ENCODE measurements around the gene LYL1. TPM values are rescaled to one million over a fixed set of nuclear protein-coding genes. Genes with fewer than 3 reads are reported as not detected.

The LYL1 gene
- total RNA-seq, 1 experiment from 2014 or later: 0.63 TPM

DNA sequence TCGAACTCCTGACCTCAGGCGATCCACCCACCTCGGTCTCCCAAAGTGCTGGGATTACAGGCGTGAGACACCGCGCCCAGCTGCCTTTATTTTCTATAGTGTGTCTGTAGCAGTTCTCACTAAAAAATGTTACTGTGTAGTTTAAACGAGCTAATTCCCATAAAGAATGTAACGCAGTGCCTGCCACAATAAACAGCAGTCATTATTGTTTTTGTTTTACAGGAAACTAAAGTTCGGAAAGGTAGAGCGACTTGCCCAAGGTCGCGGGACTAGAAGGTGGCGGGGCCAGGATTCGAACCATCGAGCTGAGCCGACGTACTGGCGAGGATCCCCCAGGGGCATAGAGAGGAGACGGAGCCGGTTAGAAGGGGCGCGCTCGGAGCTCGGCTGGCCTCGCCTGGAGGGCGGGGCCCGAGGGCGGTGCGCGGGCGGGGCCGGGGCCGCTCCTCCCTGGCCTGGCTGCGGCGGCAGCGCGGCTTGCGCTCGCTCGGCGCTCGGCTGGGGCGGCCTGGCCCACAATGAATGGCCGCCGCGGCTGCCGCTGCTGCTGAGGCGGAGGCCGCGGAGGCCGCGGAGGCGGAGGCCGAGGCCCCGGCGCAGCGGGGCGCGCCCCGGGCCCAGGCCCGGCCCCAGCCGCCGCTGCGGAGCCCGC, 15.2 kb upstream of the LYL1 start, which contains the start of gene NACC1:
Gene NACC1 (plus strand): TSS at position 493 of the 652 bp plus-strand sequence. CDS start 16,944 bp downstream, outside the sequence.
- Histone ChIP-seq H3K27ac (ENCODE audit: insufficient read length, low read depth, low read length) (no peak within 1 kb of the TSS), H3K4me2 (ENCODE audit: insufficient read depth, insufficient read length, low read length) (peak within 1 kb of the TSS; percentile 69), H2BK15ac (ENCODE audit: low read depth, low read length) (no peak within 1 kb of the TSS), H2BK12ac (ENCODE audit: insufficient read length, low read depth, low read length) (peak within 1 kb of the TSS; percentile 53), H2BK5ac (ENCODE audit: insufficient read length, low read length) (no peak within 1 kb of the TSS), H3K56ac (ENCODE audit: insufficient read length, low read depth, low read length) (no peak within 1 kb of the TSS), H3T11ph (ENCODE audit: low read length) (no peak within 1 kb of the TSS), H3K4me1 (ENCODE audit: insufficient read depth, low read length) (peaks cover 11% of the 10 kb centered on the region; the same call in 1 of the 2 replicates), H4K5ac (ENCODE audit: insufficient read length, low read depth, low read length) (no peak within 1 kb of the TSS), H3K14ac (ENCODE audit: insufficient read depth, low read length) (peak within 1 kb of the TSS; percentile 94), H3K27me3 (ENCODE audit: insufficient read depth, low read length) (no peaks in the 10 kb centered on the region), H3K4ac (ENCODE audit: low read depth, low read length) (no peak within 1 kb of the TSS; the same call in 1 of the 2 replicates), H3K23me2 (ENCODE audit: insufficient read length, low read depth, low read length, poor library complexity, severe bottlenecking) (peaks cover 11% of the 10 kb centered on the region), H2BK20ac (ENCODE audit: low read depth, low read length, poor library complexity, severe bottlenecking) (no peak within 1 kb of the TSS), H2AFZ (ENCODE audit: low read length) (no peak within 1 kb of the TSS), H4K8ac (replicated peaks; ENCODE audit: insufficient read length, low read depth, low read length) (no peak within 1 kb of the TSS), H3K9ac (ENCODE audit: extremely low read depth, insufficient read length, low read length) (peak within 1 kb of the TSS; percentile 84), H4K91ac (ENCODE audit: insufficient read length, low read depth, low read length) (no peak within 1 kb of the TSS), H3K23ac (ENCODE audit: insufficient read length, low read depth, low read length) (no peak within 1 kb of the TSS), H2BK120ac (ENCODE audit: low read depth, low read length, poor library complexity, severe bottlenecking) (no peak within 1 kb of the TSS), H3K18ac (ENCODE audit: insufficient read length, low read depth, low read length) (peak within 1 kb of the TSS; percentile 94), H2AK5ac (ENCODE audit: insufficient read length, low read length) (no peak within 1 kb of the TSS), H3K9me3 (ENCODE audit: control insufficient read depth, low read depth, low read length) (no peaks in the 10 kb centered on the region), H3K79me2 (ENCODE audit: insufficient read depth, low read length) (peaks cover 49% of the 10 kb centered on the region), H4K20me1 (ENCODE audit: control insufficient read depth, insufficient read depth, insufficient read length) (no peaks in the 10 kb centered on the region), H3K79me1 (ENCODE audit: insufficient read depth, low read depth, low read length, poor library complexity, severe bottlenecking) (no peaks in the 10 kb centered on the region)
- H3K4me1 Mint-ChIP-seq: peaks cover 47 to 49% of the 10 kb centered on the region in 2 experiments
- peak within 1 kb of the TSS; percentile 98 to 100 for H3K4me3 Mint-ChIP-seq
- H3K27me3 Mint-ChIP-seq (ENCODE audit: low read depth): no peaks in the 10 kb centered on the region
- peaks cover 7 to 53% (median 43%) of the 10 kb centered on the region in 3 experiments; a peak in 6 of 7 replicates for H3K36me3 Mint-ChIP-seq (ENCODE audit: insufficient read depth in 1 of 3, low read depth in 3 of 3)
- TF ChIP-seq, protein P1, sequence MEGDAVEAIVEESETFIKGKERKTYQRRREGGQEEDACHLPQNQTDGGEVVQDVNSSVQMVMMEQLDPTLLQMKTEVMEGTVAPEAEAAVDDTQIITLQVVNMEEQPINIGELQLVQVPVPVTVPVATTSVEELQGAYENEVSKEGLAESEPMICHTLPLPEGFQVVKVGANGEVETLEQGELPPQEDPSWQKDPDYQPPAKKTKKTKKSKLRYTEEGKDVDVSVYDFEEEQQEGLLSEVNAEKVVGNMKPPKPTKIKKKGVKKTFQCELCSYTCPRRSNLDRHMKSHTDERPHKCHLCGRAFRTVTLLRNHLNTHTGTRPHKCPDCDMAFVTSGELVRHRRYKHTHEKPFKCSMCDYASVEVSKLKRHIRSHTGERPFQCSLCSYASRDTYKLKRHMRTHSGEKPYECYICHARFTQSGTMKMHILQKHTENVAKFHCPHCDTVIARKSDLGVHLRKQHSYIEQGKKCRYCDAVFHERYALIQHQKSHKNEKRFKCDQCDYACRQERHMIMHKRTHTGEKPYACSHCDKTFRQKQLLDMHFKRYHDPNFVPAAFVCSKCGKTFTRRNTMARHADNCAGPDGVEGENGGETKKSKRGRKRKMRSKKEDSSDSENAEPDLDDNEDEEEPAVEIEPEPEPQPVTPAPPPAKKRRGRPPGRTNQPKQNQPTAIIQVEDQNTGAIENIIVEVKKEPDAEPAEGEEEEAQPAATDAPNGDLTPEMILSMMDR (conservative IDR thresholded peaks at IDR 0.05): no peak
- DNase-seq: peak; percentile 93
- H3K27ac Mint-ChIP-seq: peak within 1 kb of the TSS; percentile 87 to 99 (median 99); a peak in 5 of 7 replicates
- no CpG with 5 or more reads among the region's 65 CpGs for WGBS (ENCODE audit: extremely low coverage, insufficient read length, low lambda C conversion rate)
- H3K9me3 Mint-ChIP-seq: peaks cover 0 to 1% of the 10 kb centered on the region in 2 experiments; a peak in 2 of 5 replicates

Measured in H9 (cell line).